Measurements from ENCODE around the gene CA10. TPM values are rescaled to one million over a fixed set of nuclear protein-coding genes. Genes with fewer than 3 reads are reported as not detected.

The CA10 gene
- total and polyA plus RNA-seq, 11 donors = not detected

- peaks cover 0 to 17% (median 0%) of the 10 kb centered on the region in 9 donors for H3K27me3 ChIP-seq
- no peaks in the 10 kb centered on the region for H3K9me3 ChIP-seq
- 36 to 53% (median 47%) methylated on average over 3 of the region's 3 CpGs for WGBS, 4 donors
- ATAC-seq (no peak), DNase-seq (no peak)
- H3K27ac ChIP-seq = no peak overlapping the region
- no peaks in the 10 kb centered on the region for H3K4me1 ChIP-seq
- H3K4me3 ChIP-seq = no peak overlapping the region
- H3K36me3 ChIP-seq = no peaks in the 10 kb centered on the region
- no peak for TF ChIP-seq CTCF (IDR thresholded peaks at IDR 0.05)
- TF ChIP-seq POLR2A (IDR thresholded peaks at IDR 0.05) = no peak
- intact Hi-C loops (cut with DNase I) = no loop called here
Measured at GRCh38 chr17:51650772-51651171, 507.7 kb downstream of the CA10 start.

- no peak for TF ChIP-seq CTCF (IDR thresholded peaks at IDR 0.05)
- TF ChIP-seq POLR2A (IDR thresholded peaks at IDR 0.05) = no peak
- Histone ChIP-seq H3K4me1 (no peaks in the 10 kb centered on the region), H3K4me3 (no peak overlapping the region), H3K9me3 (no peaks in the 10 kb centered on the region), H3K27ac (no peak overlapping the region), H3K36me3 (no peaks in the 10 kb centered on the region), H3K27me3 (peaks cover 0 to 15% (median 0%) of the 10 kb centered on the region in 9 donors)
- intact Hi-C loops (cut with DNase I) = no loop called here
- DNase-seq (no peak), ATAC-seq (no peak)
- WGBS, 4 donors = 69 to 87% (median 80%) methylated on average over 2 of the region's 2 CpGs
Measured at GRCh38 chr17:51650202-51650601, 508.3 kb downstream of the CA10 start.

- no peak overlapping the region for H3K27ac ChIP-seq
- peaks cover 0 to 13% (median 0%) of the 10 kb centered on the region in 9 donors for H3K27me3 ChIP-seq
- H3K36me3 ChIP-seq = no peaks in the 10 kb centered on the region
- intact Hi-C loops (cut with DNase I) = loop anchor here in 1 of 10 donors (10.0 kb wide), 2 partner anchors 53 to 343 kb away; no protein-coding TSS in a partner anchor
- H3K4me1 ChIP-seq = no peaks in the 10 kb centered on the region
- ATAC-seq = no peak
- no peak for DNase-seq
- no peak overlapping the region for H3K4me3 ChIP-seq
- TF ChIP-seq CTCF (IDR thresholded peaks at IDR 0.05) (no peak), POLR2A (IDR thresholded peaks at IDR 0.05) (no peak)
- 60 to 66% (median 60%) methylated on average over 5 of the region's 5 CpGs for WGBS, 4 donors
- H3K9me3 ChIP-seq = no peaks in the 10 kb centered on the region
Measured at GRCh38 chr17:51647826-51648225, 510.7 kb downstream of the CA10 start.

GRCh38 chr17:51647067-51647466, 511.4 kb downstream of the CA10 start:
- intact Hi-C loops (cut with DNase I) = loop anchor here in 1 of 10 donors (10.0 kb wide), 2 partner anchors 52 to 342 kb away; no protein-coding TSS in a partner anchor
- Histone ChIP-seq H3K27me3 (peaks cover 0 to 13% (median 0%) of the 10 kb centered on the region in 9 donors), H3K36me3 (no peaks in the 10 kb centered on the region), H3K9me3 (no peaks in the 10 kb centered on the region), H3K4me1 (no peaks in the 10 kb centered on the region), H3K27ac (no peak overlapping the region), H3K4me3 (no peak overlapping the region)
- TF ChIP-seq POLR2A (IDR thresholded peaks at IDR 0.05) = no peak
- no peak for TF ChIP-seq CTCF (IDR thresholded peaks at IDR 0.05)
- no peak for ATAC-seq
- WGBS, 4 donors = 49 to 63% (median 59%) methylated on average over 6 of the region's 6 CpGs
- no peak for DNase-seq

Measured in heart left ventricle (tissue), 16 donors.